Measurements from ENCODE around the gene MRPL36. TPM values are rescaled to one million over a fixed set of nuclear protein-coding genes. Genes with fewer than 3 reads are reported as not detected.

MRPL36 gene
- total RNA-seq, 1 donor from 2014 or later = 54.3 TPM

DNA sequence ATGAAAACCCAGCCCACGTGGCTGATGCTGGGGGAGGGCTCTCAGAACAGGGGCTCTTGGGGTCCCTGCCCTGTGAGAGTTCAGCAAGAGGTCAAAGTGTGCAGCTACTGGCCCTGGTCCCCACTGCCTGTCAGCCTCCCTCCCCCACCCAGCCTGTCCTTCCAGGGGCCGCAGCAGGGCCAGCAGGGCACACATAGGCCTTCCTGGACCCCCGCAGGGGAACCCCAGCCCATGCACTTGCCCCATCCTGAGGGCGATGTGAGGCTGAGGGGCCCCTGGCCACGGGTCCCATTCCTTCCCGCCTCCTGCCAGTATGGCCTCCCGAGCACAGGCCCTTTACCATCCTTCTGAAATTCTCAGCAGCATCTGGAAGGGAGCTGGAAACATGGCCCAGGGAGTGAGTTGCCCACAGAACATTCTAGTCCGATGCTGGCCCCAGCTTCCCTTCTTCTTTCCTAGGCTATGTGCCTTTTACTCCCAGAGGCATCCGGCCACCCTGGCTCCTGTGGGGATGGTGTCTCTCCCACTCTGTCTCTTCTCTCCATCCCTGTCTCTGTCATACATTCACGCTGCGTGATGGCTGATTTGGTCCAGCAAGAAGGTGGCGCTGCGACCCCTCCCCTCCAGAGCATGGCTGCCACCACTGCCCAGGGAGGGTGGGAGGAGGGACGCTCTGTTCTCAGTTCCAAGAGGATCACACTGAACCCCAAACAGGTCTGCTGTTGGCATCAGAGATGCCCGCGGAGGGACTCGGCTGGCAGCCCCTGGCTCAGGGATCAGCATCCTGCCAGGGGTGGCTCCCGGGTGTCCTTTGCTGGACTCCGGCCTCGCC lies 19.6 kb downstream of the MRPL36 start:
- no peak for ATAC-seq

DNA sequence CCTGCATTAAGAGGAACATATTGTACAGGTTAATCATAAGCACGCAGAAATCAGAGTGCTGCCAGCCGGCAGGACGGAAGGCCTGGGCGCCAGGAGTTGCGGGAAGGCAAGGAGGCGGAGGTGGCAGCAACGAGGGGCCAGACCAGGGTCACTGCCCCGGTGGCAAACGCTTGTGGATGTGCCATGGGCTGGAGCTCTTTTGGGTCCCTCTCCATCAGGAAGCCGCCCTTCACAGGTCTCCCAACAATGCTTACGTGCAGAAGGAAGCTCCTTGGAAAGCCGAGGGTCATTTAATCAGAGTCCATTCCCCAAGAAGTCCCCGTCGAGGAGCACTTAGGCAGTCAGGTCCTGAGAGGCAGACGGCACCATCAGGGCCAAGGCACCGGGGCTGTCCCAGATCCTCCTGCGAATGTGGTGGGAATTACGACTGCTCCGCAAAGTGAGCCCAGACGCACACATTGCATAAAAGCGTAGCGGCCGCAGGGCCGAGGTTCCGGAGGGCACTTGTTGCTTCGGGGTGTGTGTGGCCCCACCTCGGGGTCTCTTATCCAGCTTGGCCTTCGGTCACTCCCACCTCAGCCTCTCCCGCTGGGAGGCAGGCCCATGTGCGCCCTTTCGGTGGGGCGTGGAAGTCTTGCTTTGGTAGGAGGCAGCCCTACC lies 20.5 kb downstream of the MRPL36 start:
- no peak for ATAC-seq

DNA sequence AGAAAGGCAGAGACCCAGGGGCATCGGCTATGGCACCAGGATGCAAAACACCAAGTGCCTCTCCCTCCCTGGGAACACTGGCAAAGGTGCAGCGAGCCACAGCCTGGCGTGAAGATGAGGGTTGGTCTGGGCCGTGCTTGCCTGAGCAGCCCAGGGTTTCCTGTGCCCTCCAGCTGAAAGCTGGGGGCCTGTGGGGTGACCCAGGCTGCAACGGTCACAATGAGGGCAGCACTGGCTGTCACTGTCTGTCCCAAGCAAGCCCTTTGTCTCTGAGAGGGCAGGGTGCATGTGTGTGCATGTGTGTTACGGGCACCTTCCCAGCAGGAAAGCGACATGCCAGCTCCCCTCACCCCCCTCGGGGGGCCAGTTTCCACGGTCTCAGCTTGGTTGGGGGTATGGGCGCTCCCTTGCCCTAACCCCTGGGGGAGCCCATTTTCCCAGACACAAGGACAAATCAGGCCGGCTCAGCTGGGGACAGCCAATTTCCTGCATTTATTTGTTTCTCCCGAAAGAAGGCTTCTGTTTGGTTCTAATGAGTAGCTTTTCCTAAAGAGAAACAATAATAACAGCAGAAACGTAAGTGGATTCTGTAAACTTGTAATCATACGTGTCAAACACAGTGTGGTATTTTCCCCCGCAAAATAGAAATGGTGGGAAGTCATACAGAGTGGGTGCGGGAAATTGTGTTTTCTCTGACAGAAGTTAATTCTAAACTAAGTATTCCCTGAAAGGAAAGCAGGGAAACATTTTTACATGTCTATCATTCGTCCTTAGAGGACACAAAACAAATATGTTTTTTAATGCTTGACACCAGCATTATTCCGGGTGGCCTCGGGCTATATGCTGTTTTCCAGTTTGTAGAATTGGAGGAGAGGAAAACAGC lies 21.3 kb downstream of the MRPL36 start:
- no peak for ATAC-seq

DNA sequence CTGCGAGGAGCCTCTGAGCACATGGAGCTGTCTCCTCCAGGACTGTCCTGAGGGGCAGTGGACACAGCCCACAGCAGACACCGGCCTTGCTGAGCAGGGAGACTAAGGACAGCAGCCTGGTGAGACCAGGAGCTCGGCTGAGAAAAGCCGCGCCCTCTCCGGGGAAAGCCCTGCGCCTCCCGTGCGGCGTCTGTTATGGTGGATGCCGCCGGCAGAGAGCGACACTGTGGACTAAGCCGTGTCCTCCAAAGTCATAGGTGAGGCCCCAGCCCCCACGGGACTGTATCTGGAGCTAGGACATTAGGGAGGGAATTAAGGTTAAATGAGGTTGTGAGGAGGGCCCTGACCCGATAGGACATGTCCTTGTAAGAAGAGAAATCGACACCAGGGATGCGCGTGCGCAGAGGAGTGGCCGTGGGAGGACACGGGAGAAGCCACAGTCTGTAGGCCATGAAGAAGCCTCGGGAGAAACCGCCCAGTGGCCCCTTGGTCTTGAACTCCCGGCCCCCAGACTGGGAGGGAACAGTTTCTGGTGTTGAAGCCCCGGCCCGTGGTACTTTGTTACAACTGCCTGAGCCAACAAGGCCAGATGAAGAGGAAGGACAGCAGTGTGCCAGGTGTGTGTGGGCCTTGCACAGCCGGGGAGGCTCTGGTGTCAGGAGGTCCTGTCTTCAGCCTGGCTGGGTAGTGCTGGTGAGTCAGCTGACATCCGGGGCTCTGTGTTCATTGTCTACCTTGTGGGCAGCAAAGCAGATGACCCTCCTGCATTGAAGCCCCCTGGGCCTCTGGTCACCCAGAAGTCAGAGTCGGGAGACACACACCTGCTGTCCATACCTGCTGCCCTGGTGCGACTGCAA lies 22.1 kb downstream of the MRPL36 start:
- ATAC-seq = no peak

DNA sequence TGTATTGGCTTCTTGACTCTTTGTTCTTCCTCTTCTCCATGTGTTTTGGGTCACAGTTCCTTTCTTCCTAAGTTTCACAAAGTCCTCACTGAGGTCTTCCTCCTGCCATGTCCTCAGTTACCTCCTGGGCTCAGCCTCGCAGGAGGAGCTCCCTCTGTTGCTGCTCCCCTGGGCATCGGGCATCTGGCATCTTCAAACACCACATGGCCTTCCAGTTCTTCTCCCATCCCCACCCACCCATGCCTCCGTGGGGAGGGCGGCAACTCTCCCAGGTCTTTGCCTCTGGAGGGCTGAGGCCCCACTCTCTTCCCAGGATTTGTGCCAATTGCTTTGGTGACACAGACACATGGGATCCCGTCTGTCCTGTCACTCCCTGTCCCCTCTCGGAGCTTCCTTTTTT lies 22.8 kb downstream of the MRPL36 start:
- ATAC-seq = no peak

DNA sequence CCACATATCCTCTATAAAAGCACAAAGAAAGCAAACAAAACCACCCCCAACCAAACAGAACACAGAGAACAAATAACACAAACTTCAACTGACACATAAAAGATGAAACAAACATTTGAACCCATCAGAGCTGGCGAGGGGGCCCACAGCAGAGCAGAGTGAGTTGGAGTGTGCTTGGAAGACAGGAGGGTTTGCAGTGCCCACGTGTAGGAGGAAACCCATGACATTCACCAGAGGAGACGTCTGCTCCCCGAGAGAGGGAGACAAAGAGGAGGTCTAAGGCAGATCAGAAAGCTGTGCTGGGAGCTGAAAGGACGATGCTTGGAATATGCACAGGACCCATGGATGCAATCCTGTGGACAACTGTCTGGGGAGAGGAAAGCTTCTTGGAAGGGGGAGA lies 27.0 kb downstream of the MRPL36 start:
- no peak for ATAC-seq

DNA sequence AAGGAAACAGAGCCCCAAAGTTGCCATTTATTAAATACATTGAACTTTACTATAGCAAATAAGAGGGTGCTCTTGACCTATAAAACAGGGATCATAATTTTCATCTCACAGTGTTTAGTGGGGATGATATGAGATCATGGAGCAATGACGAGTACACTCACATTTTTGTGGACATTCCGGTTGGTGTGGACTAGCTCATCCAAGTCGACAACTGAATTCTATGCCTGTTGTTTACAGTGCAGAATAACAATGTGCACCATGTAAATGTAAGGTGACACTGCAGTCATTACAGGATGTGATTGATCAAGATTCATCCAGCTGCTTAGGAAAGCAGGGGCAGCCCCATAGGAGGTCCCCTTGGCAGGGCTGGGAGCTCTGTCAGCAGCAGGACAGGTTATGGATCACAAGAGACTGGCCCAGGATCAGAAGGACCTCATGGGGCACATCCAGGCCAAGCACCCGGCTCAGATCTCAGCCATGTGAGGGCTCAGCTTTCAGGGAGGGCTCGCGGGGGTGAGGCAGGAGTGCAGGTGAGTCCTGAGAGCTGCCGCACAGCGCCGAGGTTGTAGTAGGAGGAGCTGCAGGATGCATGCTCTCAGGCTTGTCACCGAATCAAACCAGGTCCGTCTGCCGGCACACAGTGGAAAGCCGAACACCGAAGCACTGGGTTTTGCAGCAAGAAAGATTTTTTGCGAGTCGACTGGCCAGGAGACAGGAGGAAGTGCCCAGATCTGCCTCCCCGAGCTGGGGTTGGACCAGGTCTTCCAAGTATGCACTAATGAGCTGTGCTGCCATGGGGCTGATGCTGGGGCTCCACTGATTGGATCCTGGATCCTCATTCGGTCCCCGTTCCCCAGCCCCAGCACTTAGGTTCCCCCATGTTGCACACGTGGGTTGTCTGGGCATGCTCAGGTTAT lies 28.2 kb downstream of the MRPL36 start:
- no peak for ATAC-seq

DNA sequence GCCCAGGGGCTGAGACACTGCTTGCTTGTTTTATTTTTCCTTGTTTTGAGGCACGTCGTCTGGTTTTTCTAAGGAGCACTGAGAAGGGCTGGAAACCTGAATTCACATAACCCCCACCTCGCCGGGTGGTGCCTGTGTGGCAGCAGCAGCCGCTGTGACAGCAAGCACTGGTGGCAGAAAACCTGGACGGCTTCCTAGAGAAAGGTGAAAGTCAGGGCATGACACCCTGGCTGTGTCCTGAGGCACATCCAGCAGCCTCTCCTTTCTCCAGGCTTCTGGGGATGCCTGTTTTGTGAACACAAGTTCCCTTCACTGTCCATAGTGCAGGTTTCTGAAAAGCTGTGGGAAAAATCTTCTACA lies 29.2 kb downstream of the MRPL36 start:
- no peak for ATAC-seq

DNA sequence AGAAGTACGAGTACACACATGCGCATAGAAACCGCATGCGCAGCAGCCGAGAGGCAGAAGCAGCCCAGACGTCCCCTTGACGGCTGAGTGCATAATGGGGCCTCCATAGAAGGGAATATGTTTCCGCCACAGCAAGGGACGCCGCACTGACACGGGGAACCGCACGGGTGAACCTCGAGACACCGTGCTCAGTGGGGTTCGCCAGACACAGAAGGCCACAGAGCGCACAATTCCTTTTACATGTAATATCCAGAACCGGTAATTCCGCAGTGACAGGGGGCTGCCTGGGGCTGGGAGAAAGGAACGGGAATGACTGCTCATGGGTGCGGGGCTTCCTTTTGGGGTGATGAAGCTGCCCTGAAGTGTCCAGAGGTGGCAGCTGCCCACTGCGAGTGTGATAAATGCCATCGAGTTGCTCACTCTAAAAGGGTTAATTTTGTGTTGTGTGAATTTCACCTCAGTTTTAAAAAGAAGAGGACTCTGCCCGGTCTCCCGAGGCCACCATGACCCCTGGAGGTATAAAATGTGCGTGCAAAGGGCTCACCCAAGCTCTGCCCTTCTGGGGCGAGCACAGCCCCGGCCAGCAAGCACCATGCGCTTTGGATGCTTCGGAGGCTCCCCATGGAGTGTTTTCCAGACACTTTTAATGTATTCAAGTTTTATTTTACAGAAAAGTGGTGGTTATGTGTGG lies 29.7 kb downstream of the MRPL36 start:
- no peak for ATAC-seq

DNA sequence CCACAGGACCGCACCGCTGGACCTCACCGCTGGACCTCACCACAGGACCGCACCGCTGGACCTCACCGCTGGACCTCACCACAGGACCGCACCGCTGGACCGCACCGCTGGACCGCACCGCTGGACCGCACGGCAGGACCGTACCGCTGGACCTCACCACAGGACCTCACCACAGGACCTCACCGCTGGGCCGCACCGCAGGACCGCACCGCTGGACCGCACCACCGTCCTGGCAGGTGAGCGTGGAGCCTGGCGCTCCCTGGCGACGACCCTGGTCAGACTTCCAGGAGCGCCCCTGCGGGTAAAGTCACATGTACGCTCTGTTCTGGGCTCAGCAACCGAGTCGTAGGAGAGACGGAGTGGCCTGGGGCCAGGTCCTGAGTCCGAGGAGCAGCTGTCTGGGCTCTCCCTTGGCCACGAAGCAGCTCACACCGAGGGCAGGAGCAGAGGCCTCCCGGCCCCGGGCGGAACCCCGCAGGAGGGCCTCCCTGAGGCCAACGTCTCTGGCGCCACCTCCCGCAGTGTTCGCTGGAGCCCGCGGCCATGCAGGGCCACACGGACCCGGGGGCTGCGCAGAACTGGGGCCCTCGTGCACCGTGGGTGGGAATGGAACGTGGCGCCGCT lies 30.5 kb downstream of the MRPL36 start:
- ATAC-seq = no peak

DNA sequence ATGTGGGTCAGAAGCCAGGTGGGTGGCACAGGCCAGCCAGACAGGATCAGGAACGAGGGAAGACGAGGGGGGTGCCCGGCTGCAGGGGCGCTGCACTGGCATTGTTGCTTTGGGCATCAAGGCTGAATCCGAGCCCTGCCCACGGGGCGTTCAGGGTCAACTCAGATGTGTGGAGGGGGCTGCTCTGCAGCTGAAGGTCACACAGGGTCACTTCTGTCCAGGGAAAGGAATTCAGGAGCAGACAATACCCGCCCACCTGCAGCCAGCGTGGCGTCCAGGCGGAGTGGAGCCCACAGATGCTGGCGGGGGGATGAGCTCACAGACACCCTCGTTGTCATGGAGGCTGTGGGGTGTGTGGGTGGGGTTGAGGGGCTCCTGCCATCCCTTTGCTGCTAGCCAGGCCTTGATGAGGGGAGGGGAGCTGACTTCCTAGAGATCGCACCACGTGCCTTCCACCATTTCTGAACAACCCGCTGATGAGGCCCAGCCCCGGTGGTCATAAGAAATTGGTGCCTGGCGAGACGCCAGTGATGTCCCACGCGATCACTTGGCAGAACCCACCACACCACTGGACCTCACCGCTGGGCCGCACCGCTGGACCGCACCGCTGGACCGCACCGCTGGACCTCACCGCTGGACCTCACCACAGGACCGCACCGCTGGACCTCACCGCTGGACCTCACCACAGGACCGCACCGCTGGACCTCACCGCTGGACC lies 31.2 kb downstream of the MRPL36 start:
- ATAC-seq = no peak

DNA sequence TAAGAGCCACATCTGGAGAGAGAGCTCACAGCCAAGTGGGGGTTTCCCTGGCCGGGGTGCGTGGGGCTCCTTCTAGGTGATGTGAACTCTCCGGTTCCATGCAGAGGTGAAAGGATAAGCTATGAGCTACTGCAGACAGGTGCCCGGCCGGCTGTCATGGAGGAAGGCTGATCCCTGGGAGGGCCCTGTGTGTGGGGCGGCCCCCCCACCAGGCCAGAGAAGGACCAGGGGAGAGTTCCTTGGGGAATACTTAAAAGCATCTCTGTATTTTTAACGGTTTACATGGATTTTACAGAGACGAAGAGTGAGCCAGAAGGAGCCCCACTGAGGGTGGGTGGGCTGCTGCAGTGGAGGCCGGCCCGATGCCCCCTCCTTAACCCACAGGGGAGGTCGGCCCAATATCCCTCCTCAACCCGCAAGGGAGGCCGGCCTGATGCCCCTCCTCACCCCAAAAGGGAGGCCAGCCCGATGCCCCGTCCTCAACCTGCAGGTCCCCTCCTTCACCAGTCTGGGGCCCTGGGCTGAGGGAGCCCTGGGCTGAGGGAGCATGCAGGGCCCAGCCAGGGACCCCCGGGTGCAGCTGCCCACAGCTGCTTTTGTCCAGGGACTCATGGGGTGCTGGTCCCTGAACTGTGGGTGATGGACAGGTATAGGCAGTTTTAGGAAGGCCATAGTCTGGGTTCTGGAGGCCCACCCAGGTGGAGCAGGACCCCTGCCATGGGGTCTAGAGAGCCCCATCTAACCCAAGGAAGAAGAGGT lies 31.9 kb downstream of the MRPL36 start:
- no peak for ATAC-seq

DNA sequence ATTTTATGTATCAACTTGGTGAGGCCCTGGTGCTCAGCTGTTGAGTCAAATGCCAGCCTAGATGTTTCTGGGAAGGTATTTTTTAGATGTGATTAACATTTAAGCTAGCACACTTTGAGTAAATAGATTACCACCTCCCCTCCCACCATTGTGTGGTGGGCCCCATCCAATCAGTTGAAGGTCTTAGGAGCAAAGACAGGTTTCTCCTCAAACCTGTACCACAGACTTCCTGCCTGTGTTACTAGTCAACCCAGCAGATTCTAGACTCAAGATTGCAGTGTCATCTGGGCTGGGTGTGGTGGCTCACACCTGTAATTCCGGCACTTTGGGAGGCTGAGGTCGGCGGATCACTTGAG lies 33.8 kb downstream of the MRPL36 start:
- ATAC-seq = no peak

DNA sequence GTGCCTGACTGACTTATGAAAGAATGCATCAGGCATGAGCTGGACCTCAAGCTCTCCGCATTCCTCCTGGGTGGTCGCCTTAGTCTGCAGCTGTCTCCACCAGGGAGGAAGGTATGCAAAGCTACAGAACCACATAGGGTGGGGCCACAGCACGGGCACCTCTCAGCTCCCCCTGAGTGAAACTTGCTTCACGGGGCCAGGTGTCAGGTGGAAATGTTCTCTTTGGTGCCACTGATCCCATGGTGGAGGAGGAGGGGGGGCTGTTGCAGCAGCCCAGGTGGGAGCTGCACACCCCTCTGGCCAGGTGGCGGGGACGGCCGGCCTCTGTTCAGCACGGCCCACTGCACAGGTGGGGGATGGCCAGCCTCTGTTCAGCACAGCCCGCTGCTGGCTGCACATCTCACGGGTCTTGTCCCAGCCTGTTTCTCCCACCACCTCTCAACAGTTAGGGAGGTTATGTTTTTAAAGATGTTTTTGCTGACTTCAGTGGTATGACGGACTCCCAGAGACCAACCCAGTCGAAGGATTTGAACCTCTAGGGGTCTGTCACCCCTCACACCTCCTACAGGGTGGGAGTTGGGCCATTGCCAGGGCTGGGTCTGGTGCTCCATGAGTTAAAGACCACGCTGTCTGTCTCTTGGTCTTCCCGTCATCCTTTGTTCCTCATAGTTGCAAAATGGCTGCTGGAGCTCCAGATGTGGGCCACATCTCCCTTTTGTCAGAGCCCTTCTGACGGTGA lies 34.3 kb downstream of the MRPL36 start:
- no peak for ATAC-seq

DNA sequence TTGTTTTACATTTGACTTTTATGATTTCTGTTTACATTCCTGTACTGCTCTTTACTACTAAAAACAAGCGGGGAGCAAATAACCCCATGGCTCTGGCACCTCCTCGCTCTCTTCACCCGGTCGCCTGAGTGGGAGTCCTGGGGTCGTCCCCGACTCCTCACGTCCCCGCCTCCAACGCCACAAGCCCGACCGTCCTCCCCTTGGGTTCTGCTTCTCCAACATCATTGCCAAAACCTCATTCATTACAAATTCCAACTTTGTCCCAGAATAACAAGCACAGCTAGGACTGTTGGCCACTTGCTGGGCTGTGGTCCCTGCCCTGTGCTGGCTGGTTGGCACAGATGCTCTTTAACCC lies 35.1 kb downstream of the MRPL36 start:
- ATAC-seq = no peak

DNA sequence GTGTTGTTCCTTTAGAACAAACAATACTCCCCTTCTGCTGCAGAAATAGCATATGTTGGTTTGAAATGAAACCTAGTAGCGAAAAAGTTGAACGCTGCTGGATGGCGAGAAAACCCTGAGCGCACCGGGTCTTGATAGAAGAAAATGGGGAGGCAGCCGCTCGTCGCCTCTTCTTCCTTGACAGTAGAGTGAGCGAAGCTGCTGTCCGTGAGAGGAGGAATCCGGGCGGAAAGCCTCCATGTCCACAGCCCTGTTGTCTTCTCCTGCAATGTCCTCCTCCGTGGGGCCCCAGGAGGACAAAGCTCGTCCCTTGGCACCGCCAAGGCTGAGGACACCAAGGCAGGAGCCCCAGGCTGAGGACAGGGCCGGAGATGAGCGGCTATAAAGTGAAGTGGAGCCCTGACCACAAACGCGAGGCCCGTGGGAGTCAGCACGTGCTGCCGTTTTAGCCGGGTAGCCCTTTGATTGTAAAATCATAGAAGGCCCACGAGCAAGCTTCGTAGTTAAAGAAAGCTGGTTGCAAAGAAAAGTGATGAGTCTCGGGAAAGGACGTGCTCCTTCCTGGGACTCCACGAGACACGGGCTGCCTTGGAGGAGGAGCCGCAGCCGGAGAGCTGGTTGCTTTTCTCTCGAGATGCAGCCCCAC lies 35.6 kb downstream of the MRPL36 start:
- ATAC-seq = no peak

DNA sequence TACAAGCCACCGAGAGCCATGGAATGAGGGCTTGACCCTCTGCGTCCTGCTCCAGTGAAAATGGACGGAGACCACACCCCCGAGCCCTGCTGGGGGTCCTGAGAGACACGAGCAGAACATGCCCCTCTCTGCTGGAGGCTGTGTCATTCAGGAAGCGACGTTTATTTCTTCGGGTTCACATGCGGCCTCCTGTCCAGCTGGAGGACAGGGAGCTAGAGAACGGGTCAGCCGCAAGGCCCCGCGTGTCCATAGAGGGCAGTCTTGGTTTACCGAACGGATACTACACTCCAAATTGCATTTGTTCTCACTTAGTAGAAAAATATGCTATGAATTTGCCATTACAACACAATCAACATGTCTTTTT lies 36.1 kb downstream of the MRPL36 start:
- ATAC-seq = peak; percentile 46
